HG03342 (cell line): ENCODE data around the gene DLG1.
"Not testable (repeated sequence)": the region's sequence is repeated elsewhere in the genome, so short reads cannot be mapped to it uniquely, and the experiment has no call there.

ENCODE experiments used
- ATAC-seq: cut with Tn5 transposase; IDR thresholded peaks from one replicate; pipeline ENCODE4 v1.9.1; 2021; ENCODE audit warnings: mild to moderate bottlenecking, moderate library complexity; ENCODE audit not compliant: unreplicated experiment

The DLG1 gene

DNA sequence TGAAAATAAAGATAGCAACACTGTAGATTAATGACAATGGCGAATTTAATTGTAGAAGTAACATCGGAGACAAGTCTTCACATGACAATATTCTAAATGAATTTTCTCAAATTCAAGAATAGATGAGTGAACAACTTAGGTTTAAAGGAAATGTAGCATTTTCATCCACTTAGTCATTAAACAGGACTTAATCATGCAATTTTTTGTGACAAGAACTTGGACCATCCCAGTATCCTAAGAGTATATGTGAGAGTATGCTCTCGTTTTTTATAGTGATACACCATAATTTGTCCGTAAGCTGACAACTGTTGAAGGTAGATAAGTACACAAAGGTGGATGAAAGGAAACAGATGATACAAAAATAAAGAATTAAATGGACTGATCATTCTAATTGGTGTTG, 81.5 kb downstream of the DLG1 start:
- ATAC-seq = no peak

- no peak for ATAC-seq
Measured at GRCh38 chr3:197216169-197216860, 82.1 kb downstream of the DLG1 start.

DNA sequence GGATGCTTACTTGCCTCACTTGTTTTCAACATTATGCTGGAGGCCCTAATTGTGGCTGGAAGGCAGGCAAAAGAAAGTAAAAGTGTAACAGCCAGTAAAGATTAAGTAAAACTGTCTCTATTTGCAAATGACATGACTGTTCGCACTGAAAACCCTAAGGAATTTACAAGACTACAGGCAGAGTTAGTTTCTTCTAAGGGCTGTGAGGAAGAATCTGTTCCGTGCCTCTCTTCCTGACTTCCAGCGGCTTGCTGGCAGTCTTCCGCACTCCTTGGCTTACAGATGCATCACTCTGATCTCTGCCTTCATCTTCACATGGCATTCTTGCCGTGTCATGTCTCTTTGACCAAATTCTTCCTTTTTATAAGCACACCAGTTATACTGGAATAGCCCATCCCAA, 86.1 kb downstream of the DLG1 start:
- no peak for ATAC-seq

DNA sequence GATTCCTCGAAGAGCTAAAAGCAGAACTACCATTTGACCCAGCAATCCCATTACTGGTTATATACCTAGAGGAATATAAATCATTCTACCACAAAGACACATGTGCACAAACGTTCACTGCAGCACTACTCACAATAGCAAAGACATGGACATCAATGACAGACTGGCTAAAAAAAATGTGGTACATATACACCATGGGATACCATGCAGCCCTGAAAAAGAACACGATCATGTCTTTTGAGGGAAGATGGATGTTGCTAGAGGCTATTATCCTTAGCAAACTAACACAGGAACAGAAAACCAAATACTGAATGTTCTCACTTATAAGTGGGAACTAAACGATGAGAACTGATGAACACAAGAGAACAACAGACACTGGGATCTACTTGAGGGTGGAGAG, 86.7 kb downstream of the DLG1 start:
- not testable (repeated sequence) for ATAC-seq

DNA sequence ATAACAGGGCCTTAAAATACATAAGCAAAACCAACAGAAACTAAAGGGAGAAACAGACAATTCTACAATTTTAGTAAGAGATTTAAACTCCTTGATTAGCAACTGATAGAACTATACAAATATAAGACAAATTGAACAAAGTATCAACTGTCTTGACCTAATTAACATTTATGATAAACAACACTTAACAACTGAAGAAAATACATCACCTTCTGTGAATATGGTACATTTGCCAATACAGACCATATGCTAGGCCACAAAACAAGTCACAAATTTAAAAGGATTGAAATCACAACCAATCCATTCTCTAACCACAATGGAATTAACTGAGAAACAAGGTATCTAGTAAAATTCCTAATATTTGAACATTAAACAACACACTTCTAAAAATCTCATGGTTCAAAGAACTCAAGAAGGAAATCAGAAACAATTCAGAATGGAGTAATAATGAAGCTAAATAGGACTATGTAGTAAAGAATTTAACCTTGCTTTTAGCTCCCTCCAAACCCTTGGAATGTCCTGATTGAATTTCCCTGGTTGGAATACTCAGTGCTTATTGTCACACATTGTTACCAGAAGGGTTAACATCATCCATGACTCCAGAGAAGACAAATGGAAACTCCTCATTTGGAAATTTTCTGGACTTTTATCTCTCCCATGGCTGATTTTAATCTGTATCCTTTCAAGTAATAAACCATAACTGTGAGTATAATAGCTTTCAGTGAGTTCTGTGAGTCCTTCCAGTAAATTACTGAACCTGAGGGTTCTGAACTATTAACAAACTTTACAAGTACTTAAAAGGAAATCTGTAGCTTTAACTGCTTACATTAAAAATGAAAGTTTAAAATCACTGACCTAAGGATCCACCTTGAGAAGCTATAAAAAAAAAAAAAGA, 88.8 kb downstream of the DLG1 start:
- no peak for ATAC-seq

DNA sequence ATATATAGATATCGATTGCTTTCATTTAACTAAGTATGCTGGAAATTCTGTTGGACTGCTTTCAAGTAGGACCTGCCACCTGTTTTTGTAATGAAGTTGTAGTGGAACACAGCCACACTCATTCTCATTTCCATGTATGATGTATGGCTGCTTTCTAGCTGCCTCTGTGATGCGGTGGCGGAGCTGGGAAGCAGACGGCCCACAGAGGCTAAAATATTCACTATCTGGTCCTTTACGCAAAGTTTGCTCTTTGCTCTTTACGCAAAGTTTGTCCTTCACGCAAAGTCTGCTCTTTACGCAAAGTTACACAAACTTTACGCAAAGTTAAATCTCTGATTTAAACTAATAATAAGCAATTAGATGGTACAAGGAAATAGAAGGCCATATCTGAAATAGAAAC, 91.5 kb downstream of the DLG1 start:
- ATAC-seq = no peak

DNA sequence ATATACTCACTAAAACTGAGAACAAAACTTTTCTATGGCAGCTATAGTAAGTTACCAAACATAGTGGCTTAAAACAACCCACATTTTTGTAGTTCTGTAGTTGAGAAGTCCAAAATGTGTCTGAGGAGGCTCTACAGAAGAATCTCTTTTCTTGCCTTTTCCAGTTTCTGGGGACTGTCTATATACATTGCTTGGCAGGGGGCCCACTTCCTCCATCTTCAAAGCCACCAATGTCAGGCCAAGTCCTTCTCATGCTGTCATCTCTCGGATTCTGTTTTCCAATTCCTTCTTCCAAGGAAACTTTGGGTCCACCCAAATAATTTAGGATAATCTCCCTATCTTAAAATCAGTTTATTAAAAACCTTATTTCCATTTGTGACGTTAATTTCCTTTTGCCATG, 92.7 kb downstream of the DLG1 start:
- ATAC-seq = no peak

- ATAC-seq = no peak
Measured at GRCh38 chr3:197205265-197205664, 93.1 kb downstream of the DLG1 start.

- ATAC-seq = no peak
Measured at GRCh38 chr3:197204736-197205135, 93.7 kb downstream of the DLG1 start.

- ATAC-seq = no peak
Measured at GRCh38 chr3:197203714-197204146, 94.7 kb downstream of the DLG1 start.

DNA sequence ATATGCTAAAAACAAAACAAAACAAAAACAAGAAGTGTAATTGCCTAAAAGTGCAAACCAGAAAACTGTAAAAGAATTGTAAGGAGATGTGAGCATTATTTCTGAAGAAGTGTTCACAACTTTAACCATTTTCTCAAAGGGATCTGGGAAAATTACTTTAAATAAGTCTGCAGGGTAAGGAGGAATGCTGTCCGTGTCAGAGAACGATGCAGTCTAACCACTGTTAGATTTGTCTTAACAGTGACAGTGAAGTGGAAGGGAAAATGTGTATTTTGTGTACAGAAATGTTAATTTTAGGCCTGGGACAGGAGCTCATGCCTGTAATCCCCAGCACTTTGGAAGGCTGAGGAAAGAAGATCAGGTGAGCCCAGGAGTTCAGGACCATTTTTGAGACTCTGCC, 95.7 kb downstream of the DLG1 start:
- no peak for ATAC-seq

DNA sequence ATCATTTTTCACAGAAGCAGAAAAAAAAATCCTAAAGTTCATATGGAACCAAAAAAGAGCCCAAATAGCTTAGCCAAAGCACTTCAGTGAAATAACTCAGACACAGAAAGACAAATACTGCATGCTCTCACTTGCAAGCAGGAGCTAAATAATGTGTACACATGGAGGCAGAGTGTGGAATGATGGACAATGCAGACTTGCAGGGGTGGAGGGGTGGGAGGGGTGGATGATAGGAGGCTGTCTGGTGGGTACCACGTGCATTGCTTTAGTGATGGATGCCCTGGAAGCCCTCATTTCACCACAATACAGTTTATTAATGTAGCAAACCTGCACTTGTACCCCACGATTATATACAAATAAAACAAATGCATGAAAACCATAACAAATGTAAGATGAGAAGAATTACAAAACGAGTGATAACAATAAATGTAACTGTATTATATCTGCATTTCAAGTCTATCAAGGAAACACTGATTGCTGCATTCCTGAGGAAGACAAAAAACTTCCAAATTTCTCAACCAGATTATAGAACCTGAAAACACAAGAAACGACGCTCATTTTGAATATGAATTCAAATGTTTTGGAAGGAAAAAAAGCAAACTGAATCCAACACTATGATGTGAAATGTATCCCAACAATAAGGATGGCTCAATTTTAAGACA, 96.5 kb downstream of the DLG1 start:
- no peak for ATAC-seq

- not testable (repeated sequence) for ATAC-seq
Measured at GRCh38 chr3:197200856-197201255, 97.6 kb downstream of the DLG1 start.

DNA sequence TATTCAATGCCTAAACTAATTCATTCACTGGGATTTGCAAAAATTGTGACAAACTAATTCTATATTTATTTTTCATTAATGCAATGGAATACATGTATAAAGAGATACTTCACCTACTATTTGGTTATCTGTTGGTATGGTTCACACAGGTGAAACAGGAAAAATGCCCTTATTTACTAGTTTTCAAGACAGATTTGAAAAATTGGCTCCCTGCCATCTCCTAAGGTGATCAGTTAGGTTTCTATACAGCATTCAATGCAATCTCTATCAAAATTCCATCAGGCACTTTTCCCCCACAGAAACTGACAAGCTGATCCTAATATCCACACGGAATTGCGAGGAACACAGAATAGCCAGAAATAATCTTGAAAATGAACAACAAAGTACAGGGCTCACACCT, 101.1 kb downstream of the DLG1 start:
- ATAC-seq = no peak

GRCh38 chr3:197196192-197196591, 102.2 kb downstream of the DLG1 start:
- no peak for ATAC-seq

GRCh38 chr3:197195326-197195725, 103.1 kb downstream of the DLG1 start:
- ATAC-seq = no peak

DNA sequence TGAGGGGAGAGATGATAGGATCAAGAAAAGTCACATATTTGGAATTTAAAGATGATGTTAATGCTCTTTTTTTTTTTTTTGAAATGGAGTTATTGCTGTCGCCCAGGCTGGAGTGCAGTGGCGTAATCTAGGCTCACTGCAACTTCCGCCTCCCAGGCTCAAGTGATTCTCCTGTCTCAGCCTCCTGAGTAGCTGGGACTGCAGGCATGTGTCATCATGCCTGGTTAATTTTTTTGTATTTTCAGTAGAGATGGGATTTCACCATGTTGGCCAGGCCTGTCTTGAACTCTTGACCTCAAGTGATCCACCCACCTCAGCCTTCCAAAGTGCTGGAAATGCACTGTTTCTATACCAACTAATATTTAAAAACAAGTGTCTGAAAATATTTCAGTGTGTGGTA, 104.7 kb downstream of the DLG1 start:
- not testable (repeated sequence) for ATAC-seq

- ATAC-seq = no peak
Measured at GRCh38 chr3:197191897-197192296, 106.5 kb downstream of the DLG1 start.

GRCh38 chr3:197189623-197190022, 108.8 kb downstream of the DLG1 start:
- no peak for ATAC-seq

DNA sequence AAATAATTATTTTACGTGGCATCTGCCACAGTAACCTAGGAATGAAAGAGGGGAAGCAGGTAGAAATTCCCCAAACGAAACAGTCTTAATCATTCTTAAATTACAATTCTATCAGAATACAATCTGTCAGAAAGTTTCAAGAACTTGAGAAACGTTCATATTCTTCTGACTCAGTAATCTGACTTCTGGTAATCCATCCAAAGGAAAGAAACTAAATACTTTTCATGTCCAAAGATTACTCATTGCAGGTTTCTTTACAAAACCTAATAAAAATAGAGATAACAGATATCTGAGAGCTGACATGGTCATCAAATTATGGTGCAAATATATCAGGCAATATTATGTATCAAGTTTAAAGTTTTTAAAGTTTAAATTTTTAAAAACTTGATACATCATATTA, 109.4 kb downstream of the DLG1 start:
- no peak for ATAC-seq

GRCh38 chr3:197186887-197187588, 111.4 kb downstream of the DLG1 start:
- no peak for ATAC-seq
